HPDE6-E6E7 (cell line): ENCODE results near the gene USP37.

Experiments
- DNase-seq: peaks from one replicate; pipeline ENCODE4 v3.0.0; 2011; ENCODE audit warnings: missing footprints; ENCODE audit errors: extremely low spot score

The USP37 gene

GRCh38 chr2:218429911-218430692, 138.0 kb downstream of the USP37 start:
- no peak for DNase-seq

GRCh38 chr2:218428846-218429558, 139.1 kb downstream of the USP37 start:
- DNase-seq: no peak

GRCh38 chr2:218427741-218428140, 140.4 kb downstream of the USP37 start:
- DNase-seq: no peak

- DNase-seq: no peak
These were observed 142.6 kb downstream of the USP37 start for GRCh38 chr2:218425531-218425930.

- DNase-seq: no peak
These were observed 144.6 kb downstream of the USP37 start for GRCh38 chr2:218423584-218423983.

GRCh38 chr2:218422403-218423086, 145.6 kb downstream of the USP37 start:
- DNase-seq: no peak

GRCh38 chr2:218421027-218421426, 147.1 kb downstream of the USP37 start:
- no peak for DNase-seq

GRCh38 chr2:218419630-218420216, 148.4 kb downstream of the USP37 start:
- no peak for DNase-seq

GRCh38 chr2:218418717-218419458, 149.3 kb downstream of the USP37 start, which contains the start of gene VIL1:
TSS of gene VIL1 (plus strand) at chr2:218419123. CDS start at chr2:218423779, 4,656 bp downstream.
- no peak for DNase-seq

GRCh38 chr2:218418321-218418716, 149.8 kb downstream of the USP37 start:
- DNase-seq: no peak

GRCh38 chr2:218407717-218408116, 160.4 kb downstream of the USP37 start:
- DNase-seq: no peak

GRCh38 chr2:218406949-218407618, 161.1 kb downstream of the USP37 start:
- no peak for DNase-seq

- DNase-seq: peak; percentile 89
These were observed 161.8 kb downstream of the USP37 start for GRCh38 chr2:218406209-218406948.

- no peak for DNase-seq
These were observed 162.4 kb downstream of the USP37 start for GRCh38 chr2:218405746-218406208.

GRCh38 chr2:218405086-218405745, 162.9 kb downstream of the USP37 start:
- no peak for DNase-seq

- no peak for DNase-seq
These were observed 163.6 kb downstream of the USP37 start for GRCh38 chr2:218404351-218405085.

GRCh38 chr2:218403810-218404209, 164.3 kb downstream of the USP37 start:
- DNase-seq: no peak

GRCh38 chr2:218402911-218403411, 165.2 kb downstream of the USP37 start:
- no peak for DNase-seq
